HCT116 (cell line): ENCODE results near the gene NKTR. TPM values are rescaled to one million over a fixed set of nuclear protein-coding genes. Genes with fewer than 3 reads are reported as not detected.

ENCODE experiments used
- ATAC-seq: fragments of 200-7000 bp; cut with Tn5 transposase; 2 replicates; pipeline ENCODE4 v1.9.1; 2020; ENCODE audit warnings: mild to moderate bottlenecking, moderate library complexity
- BruUV-seq: library from RNA; stranded (reverse); fragments of 400-500 nt; replicated peaks from 2 replicates; lab custom pipeline; 2021; lab: Mats Ljungman, UMichigan
- CTCF ChIA-PET: fragments of 300-600 bp; sonication (Branson Sonifier 250); formaldehyde crosslinking; loops from one replicate; lab custom pipeline; 2021; ENCODE audit warnings: antibody characterized with exemption; lab: Charles Lee
- POLR2A ChIA-PET: fragments of 300-600, 350-600 bp; sonication (Branson Sonifier 250); formaldehyde crosslinking; loops from one replicate; lab custom pipeline; 2021; ENCODE audit warnings: antibody characterized with exemption; lab: Charles Lee
- RAD21 ChIA-PET, 2 experiments: fragments of 300-600 bp; sonication (Branson Sonifier 250); formaldehyde crosslinking; loops; one replicate each; lab custom pipeline; 2023; ENCODE audit warnings: low total read pairs in 2 of 2; ENCODE audit not compliant: uncharacterized antibody in 2 of 2, unreplicated experiment in 2 of 2, low non-redundant PET in 1 of 2; lab: Charles Lee
- DNase-seq: peaks from one replicate; pipeline ENCODE4 v3.0.0-alpha.2; 2010; ENCODE audit warnings: low read depth, low spot score
- H2AFZ ChIP-seq: fragments of 200-600 bp; shearing (Covaris generic), sonication (generic); 2 replicates; pipeline ENCODE4 v1.6.1; 2017; ENCODE audit warnings: low read depth, mixed run types, mixed read lengths, antibody characterized with exemption, low read length; ENCODE audit not compliant: poor library complexity, severe bottlenecking
- H3K27ac ChIP-seq: 2 replicates; pipeline ENCODE4 v1.5.1; 2012; ENCODE audit warnings: low read depth, low read length
- H3K27me3 ChIP-seq: fragments of 200-600 bp; sonication (generic); 2 replicates; pipeline ENCODE4 v1.6.1; 2016; ENCODE audit warnings: mixed run types, low read length, mixed read lengths; ENCODE audit not compliant: insufficient read depth
- H3K36me3 ChIP-seq, 2 experiments: fragments of 200-500 bp in 1 of 2; fragments of 200-600 bp in 1 of 2; sonication (Bioruptor generic) in 1 of 2; sonication (generic) in 1 of 2; 2 replicates each; pipeline versions ENCODE4 v1.5.1 to v1.6.1; 2014 to 2016; ENCODE audit warnings: low read length in 2 of 2, inconsistent platforms in 1 of 2, mixed read lengths in 1 of 2, mixed run types in 1 of 2; ENCODE audit not compliant: insufficient read depth in 2 of 2, control insufficient read depth in 1 of 2
- H3K4me1 ChIP-seq, 2 experiments: fragments of 200-600 bp in 1 of 2; sonication (generic) in 1 of 2; 2 replicates each; pipeline versions ENCODE4 v1.5.1 to v1.6.1; 2012 to 2017; ENCODE audit warnings: low read length in 2 of 2, inconsistent platforms in 1 of 2, mild to moderate bottlenecking in 1 of 2, mixed read lengths in 1 of 2, mixed run types in 1 of 2, moderate library complexity in 1 of 2; ENCODE audit not compliant: insufficient read depth in 2 of 2, control insufficient read depth in 1 of 2
- H3K4me2 ChIP-seq: fragments of 200-600 bp; sonication (generic); 2 replicates; pipeline ENCODE4 v1.6.1; 2017; ENCODE audit warnings: mixed run types, low read length, mixed read lengths
- H3K4me3 ChIP-seq, 2 experiments: fragments of 200-600 bp in 1 of 2; sonication (generic) in 1 of 2; replicated peaks in 1 of 2; 2 replicates each; pipeline ENCODE4 v1.5.1; 2011 to 2016; ENCODE audit warnings: low read length in 2 of 2, control low read depth in 1 of 2, low read depth in 1 of 2, mild to moderate bottlenecking in 1 of 2, mixed read lengths in 1 of 2, mixed run types in 1 of 2
- H3K79me2 ChIP-seq: fragments of 200-600 bp; sonication (generic); 2 replicates; pipeline ENCODE4 v1.6.1; 2017; ENCODE audit warnings: mild to moderate bottlenecking, mixed run types, low read length, moderate library complexity, mixed read lengths; ENCODE audit not compliant: insufficient read depth
- H3K9ac ChIP-seq: fragments of 200-600 bp; sonication (generic); 2 replicates; pipeline ENCODE4 v1.6.1; 2016; ENCODE audit warnings: low read length, mixed read lengths
- H3K9me2 ChIP-seq: fragments of 200-600 bp; sonication (generic), shearing (Covaris generic); 2 replicates; pipeline ENCODE4 v1.6.1; 2017; ENCODE audit warnings: mixed run types, mild to moderate bottlenecking, moderate library complexity; ENCODE audit not compliant: insufficient read depth
- H3K9me3 ChIP-seq, 2 experiments: fragments of 200-500 bp in 1 of 2; fragments of 200-600 bp in 1 of 2; sonication (Bioruptor generic) in 1 of 2; sonication (generic) in 1 of 2; 2 replicates each; pipeline ENCODE4 v1.6.1; 2014 to 2017; ENCODE audit warnings: low read length in 2 of 2, mixed read lengths in 2 of 2, inconsistent platforms in 1 of 2, low read depth in 1 of 2, mild to moderate bottlenecking in 1 of 2, mixed run types in 1 of 2, moderate library complexity in 1 of 2; ENCODE audit not compliant: control insufficient read depth in 1 of 2, insufficient read depth in 1 of 2
- H4K20me1 ChIP-seq: fragments of 200-600 bp; sonication (generic), shearing (Covaris generic); 2 replicates; pipeline ENCODE4 v1.6.1; 2017; ENCODE audit warnings: mixed run types, mild to moderate bottlenecking, moderate library complexity; ENCODE audit not compliant: insufficient read depth
- CEBPB ChIP-seq: IDR thresholded peaks from 2 replicates; pipeline ENCODE4 v1.6.1; 2012; ENCODE audit warnings: low read depth
- EZH2 ChIP-seq: fragments of 200-600 bp; sonication (generic); IDR thresholded peaks from 2 replicates; pipeline ENCODE4 v1.6.1; 2017; ENCODE audit warnings: antibody characterized with exemption, mixed run types
- SIN3A ChIP-seq: IDR thresholded peaks from 2 replicates; pipeline ENCODE4 v1.6.1; 2012; ENCODE audit warnings: low read depth
- SP1 ChIP-seq: IDR thresholded peaks from 2 replicates; pipeline ENCODE4 v1.6.1; 2012; ENCODE audit warnings: low read depth
- SRF ChIP-seq: IDR thresholded peaks from 2 replicates; pipeline ENCODE4 v1.6.1; 2012; ENCODE audit warnings: low read depth
- TCF7L2 ChIP-seq: IDR thresholded peaks from 2 replicates; pipeline ENCODE4 v1.7.0; 2011; ENCODE audit warnings: borderline replicate concordance, inconsistent platforms; ENCODE audit not compliant: insufficient read depth, insufficient read length; ENCODE audit errors: extremely low read depth
- intact Hi-C: fragments of 100-400 bp; cut with micrococcal nuclease; formaldehyde crosslinking; loops from 2 replicates; pipeline ENCODE4 v1.10.0; 2022
- total RNA-seq: library from RNA; stranded (reverse); gene quantifications from one replicate; pipeline ENCODE4 v1.2.1, GENCODE V29; 2021; ENCODE audit not compliant: unreplicated experiment
- TF ChIP-seq, protein P1 (sequence below): IDR thresholded peaks from 2 replicates; pipeline ENCODE4 v1.6.1; 2011; ENCODE audit warnings: mild to moderate bottlenecking, low read length, moderate library complexity; ENCODE audit not compliant: insufficient replicate concordance; ENCODE audit errors: extremely low read depth
- TF ChIP-seq, protein P2 (sequence below): IDR thresholded peaks from 2 replicates; pipeline ENCODE4 v1.6.1; 2012
- TF ChIP-seq, protein P3 (sequence below), 3 experiments: fragments of 200-600 bp in 1 of 3; sonication (generic) in 1 of 3; IDR thresholded peaks in 2 of 3; conservative IDR thresholded peaks in 1 of 3; 2 replicates each; pipeline ENCODE4 v1.5.1; 2012 to 2017; ENCODE audit warnings: low read depth in 2 of 3, low read length in 2 of 3, antibody characterized with exemption in 1 of 3, borderline replicate concordance in 1 of 3, control low read depth in 1 of 3, mild to moderate bottlenecking in 1 of 3, mixed read lengths in 1 of 3, mixed run types in 1 of 3, moderate library complexity in 1 of 3; ENCODE audit not compliant: insufficient read depth in 1 of 3
- TF ChIP-seq, protein P4 (sequence below): IDR thresholded peaks from 2 replicates; pipeline ENCODE4 v1.6.1; 2012; ENCODE audit warnings: low read depth

Gene NKTR
- total RNA-seq, 1 experiment from 2014 or later = 59.7 TPM

DNA sequence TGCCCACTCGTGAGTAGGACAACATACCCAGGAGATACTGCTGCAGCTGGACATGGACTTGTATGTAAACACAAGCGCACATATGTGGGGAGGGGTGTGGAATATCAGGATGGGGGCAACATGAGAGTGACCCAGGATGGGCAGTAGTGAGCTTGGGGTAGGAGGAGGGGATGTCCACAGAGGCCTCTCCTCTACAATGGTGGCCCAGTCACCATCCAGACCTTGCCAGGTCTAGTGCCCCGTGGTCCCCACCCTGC, 52.7 kb downstream of the NKTR start:
- no peaks in the 10 kb centered on the region for H3K9me2 ChIP-seq
- no peaks in the 10 kb centered on the region for H3K27me3 ChIP-seq
- ChIA-PET CTCF (interaction anchor here (0.8 kb wide), 1 partner anchor 91 kb away, joined by 4 read pairs; no protein-coding TSS in a partner anchor), RAD21 (interaction anchor here in 1 of 2 experiments (0.8 kb wide), 1 partner anchor 26 kb away, joined by 3 read pairs; no protein-coding TSS in a partner anchor), POLR2A (interaction anchor here (3.0 kb wide), 1 partner anchor 53 kb away, joined by 9 read pairs; the partner anchor contains the start of gene NKTR)
- no peak for DNase-seq
- H3K4me2 ChIP-seq = peak overlapping the region; percentile 99
- intact Hi-C loops = loop anchor here (5.0 kb wide), 2 partner anchors 51 to 89 kb away; partner anchors contain the start of gene NKTR
- H3K9me3 ChIP-seq = no peaks in the 10 kb centered on the region
- peaks cover 42 to 63% of the 10 kb centered on the region in 2 experiments for H3K4me1 ChIP-seq
- peaks cover 16% of the 10 kb centered on the region; the same call in 1 of the 2 replicates for H3K79me2 ChIP-seq
- peak overlapping the region; percentile 86 for H3K9ac ChIP-seq
- H2AFZ ChIP-seq = no peak overlapping the region
- H4K20me1 ChIP-seq = no peaks in the 10 kb centered on the region
- H3K27ac ChIP-seq = peak overlapping the region; percentile 84
- H3K4me3 ChIP-seq = peak overlapping the region; percentile 75 to 86
- H3K36me3 ChIP-seq = peaks cover 0 to 2% of the 10 kb centered on the region in 2 experiments; a peak in 2 of 4 replicates
- TF ChIP-seq, protein P1, sequence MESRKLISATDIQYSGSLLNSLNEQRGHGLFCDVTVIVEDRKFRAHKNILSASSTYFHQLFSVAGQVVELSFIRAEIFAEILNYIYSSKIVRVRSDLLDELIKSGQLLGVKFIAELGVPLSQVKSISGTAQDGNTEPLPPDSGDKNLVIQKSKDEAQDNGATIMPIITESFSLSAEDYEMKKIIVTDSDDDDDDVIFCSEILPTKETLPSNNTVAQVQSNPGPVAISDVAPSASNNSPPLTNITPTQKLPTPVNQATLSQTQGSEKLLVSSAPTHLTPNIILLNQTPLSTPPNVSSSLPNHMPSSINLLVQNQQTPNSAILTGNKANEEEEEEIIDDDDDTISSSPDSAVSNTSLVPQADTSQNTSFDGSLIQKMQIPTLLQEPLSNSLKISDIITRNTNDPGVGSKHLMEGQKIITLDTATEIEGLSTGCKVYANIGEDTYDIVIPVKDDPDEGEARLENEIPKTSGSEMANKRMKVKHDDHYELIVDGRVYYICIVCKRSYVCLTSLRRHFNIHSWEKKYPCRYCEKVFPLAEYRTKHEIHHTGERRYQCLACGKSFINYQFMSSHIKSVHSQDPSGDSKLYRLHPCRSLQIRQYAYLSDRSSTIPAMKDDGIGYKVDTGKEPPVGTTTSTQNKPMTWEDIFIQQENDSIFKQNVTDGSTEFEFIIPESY = no peak
- TF ChIP-seq, protein P2, sequence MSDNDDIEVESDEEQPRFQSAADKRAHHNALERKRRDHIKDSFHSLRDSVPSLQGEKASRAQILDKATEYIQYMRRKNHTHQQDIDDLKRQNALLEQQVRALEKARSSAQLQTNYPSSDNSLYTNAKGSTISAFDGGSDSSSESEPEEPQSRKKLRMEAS = no peak
- TF ChIP-seq SIN3A = no peak
- TF ChIP-seq TCF7L2 = no peak
- TF ChIP-seq, protein P3, sequence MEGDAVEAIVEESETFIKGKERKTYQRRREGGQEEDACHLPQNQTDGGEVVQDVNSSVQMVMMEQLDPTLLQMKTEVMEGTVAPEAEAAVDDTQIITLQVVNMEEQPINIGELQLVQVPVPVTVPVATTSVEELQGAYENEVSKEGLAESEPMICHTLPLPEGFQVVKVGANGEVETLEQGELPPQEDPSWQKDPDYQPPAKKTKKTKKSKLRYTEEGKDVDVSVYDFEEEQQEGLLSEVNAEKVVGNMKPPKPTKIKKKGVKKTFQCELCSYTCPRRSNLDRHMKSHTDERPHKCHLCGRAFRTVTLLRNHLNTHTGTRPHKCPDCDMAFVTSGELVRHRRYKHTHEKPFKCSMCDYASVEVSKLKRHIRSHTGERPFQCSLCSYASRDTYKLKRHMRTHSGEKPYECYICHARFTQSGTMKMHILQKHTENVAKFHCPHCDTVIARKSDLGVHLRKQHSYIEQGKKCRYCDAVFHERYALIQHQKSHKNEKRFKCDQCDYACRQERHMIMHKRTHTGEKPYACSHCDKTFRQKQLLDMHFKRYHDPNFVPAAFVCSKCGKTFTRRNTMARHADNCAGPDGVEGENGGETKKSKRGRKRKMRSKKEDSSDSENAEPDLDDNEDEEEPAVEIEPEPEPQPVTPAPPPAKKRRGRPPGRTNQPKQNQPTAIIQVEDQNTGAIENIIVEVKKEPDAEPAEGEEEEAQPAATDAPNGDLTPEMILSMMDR (IDR thresholded peaks at IDR 0.05 in 2 of 3, conservative IDR thresholded peaks at IDR 0.05 in 1 of 3; ENCODE audit: borderline replicate concordance in 1 of 3, insufficient read depth in 1 of 3, low read depth in 2 of 3, low read length in 2 of 3) = no peak
- TF ChIP-seq SP1 = no peak
- TF ChIP-seq, protein P4, sequence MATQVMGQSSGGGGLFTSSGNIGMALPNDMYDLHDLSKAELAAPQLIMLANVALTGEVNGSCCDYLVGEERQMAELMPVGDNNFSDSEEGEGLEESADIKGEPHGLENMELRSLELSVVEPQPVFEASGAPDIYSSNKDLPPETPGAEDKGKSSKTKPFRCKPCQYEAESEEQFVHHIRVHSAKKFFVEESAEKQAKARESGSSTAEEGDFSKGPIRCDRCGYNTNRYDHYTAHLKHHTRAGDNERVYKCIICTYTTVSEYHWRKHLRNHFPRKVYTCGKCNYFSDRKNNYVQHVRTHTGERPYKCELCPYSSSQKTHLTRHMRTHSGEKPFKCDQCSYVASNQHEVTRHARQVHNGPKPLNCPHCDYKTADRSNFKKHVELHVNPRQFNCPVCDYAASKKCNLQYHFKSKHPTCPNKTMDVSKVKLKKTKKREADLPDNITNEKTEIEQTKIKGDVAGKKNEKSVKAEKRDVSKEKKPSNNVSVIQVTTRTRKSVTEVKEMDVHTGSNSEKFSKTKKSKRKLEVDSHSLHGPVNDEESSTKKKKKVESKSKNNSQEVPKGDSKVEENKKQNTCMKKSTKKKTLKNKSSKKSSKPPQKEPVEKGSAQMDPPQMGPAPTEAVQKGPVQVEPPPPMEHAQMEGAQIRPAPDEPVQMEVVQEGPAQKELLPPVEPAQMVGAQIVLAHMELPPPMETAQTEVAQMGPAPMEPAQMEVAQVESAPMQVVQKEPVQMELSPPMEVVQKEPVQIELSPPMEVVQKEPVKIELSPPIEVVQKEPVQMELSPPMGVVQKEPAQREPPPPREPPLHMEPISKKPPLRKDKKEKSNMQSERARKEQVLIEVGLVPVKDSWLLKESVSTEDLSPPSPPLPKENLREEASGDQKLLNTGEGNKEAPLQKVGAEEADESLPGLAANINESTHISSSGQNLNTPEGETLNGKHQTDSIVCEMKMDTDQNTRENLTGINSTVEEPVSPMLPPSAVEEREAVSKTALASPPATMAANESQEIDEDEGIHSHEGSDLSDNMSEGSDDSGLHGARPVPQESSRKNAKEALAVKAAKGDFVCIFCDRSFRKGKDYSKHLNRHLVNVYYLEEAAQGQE = no peak
- no peak for TF ChIP-seq SRF
- TF ChIP-seq CEBPB = no peak
- no peak for TF ChIP-seq EZH2
- BruUV-seq = no TSS peak
- peak; percentile 3; the same call in 1 of the 2 replicates for ATAC-seq
